Stimulated activated CD4-positive, alpha-beta T cell treated with anti-CD3 and anti-CD28 coated beads, Interleukin-4, amount 100 ng/mL, for 48 hours (primary cell): ENCODE results near the gene PIMREG.
"Not testable (repeated sequence)": the region's sequence is repeated elsewhere in the genome, so short reads cannot be mapped to it uniquely, and the experiment has no call there.

Experiments
- DNase-seq, 2 donors: peaks; one replicate each; pipeline ENCODE4 v3.0.0-alpha.2; 2020; ENCODE audit warnings: low read depth in 2 of 2

PIMREG gene

DNA sequence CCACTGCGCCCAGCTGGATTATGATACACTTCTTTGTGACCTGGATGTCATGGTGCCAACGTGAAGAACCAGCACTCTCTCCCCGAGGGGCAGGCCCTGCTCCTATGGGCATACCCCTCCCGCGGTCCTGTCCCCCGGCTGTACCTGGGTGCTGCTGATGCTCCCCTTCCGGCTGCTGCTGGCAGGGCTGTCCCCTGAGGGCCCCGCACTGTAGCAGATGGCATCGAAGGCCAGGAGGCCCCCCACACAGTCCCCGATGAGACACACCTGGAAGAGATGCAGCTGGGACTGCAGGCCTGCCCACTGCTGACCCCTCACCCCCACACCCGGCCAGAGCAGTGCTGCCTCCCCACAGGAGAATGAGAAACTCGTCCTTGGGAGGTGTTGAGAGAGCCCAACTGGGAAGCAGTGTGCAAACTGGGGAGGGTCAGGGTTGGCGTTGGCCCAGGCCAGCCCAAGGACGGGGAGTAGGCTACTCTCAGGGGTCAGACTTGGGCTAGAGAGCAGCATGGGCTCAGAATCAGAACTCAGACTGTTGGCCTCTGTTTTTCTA, 33.7 kb downstream of the PIMREG start:
- no peak for DNase-seq

DNA sequence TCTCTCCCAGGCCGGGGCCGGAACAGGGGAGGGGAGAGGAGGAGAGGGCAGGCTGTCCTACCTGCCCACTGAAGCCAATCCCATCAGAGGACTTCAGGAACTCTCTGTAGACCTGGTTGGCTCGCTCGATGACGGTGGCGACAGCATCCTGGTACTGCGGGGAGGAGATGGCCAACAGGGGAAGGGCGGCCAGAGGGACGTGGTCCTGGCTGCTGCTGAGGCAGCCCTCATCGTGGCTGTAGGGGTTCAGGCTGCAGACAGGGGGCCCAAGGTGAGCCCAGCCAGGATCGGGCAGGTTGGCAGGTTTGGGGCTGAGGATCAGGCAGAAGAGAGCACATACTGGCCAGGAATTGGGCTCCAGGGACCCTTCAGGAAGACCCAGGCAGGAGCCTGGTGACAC, 34.2 kb downstream of the PIMREG start:
- no peak for DNase-seq

DNA sequence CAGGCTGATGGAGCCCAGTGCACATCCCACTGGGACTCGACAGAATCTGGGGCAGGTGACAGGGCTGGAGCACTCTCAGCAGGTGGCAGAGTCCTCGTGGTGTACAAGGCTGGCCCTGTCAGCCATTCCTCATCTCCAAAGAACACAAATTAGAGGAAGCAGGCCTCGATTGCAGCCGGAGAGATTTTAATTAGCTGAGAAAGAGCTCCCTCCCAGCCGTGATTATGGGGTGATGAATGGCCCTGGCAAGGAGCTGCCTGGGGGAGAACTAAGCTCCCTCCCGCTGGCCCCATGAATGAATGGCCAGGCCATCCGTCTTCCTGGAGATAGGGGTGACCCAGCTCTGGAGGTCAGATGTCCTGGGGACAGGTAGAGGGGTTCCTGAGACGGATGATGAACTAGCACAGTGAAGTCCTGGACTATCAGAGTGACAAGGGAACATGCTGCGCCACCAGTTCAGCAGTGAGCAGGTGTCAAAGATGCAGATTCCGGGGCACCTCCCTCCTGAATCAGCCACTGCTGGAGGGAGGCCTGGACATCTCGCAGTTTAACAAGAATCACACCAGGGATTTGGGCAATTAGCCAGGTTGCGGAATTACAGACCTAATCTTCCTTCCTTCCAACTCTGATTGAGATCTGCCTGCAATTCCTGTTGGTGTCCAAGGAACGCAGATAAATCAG, 35.5 kb downstream of the PIMREG start:
- no peak for DNase-seq

DNA sequence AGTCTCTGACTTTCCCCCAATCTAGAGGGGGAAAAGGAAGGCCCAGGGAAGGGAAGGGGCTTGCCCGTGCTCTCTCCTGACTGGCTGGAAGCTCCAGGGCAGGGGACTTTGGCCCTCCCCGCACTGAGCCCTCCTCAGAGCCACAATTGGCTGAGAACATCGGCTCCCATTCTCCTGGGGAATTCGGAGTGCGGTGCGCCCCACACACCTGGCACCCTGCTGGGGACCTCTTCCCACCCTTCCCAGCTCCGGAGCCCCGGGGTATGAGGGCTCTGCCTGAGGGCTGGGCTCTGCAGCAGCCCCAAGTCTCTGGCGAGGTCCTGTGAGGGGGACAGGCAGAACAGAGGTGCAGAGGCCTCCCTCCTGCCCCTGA, 36.0 kb downstream of the PIMREG start:
- no peak for DNase-seq

DNA sequence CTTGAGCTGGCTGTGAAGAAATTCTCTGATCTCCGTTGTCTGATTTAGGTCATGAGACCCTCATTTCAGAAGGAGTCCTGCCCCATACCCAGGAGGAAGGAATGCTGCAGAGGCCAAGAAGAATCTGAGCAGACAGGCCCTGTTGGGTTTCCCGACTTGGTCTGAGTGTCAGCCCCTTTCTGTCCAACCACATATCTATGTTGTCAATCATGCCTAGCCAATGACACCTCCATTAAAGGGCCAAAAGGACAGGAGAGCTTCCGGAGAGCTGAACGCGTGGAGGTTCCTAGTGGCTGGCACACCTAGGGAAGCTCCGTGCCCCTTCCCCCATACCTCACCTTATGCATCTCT, 37.8 kb downstream of the PIMREG start:
- no peak for DNase-seq

DNA sequence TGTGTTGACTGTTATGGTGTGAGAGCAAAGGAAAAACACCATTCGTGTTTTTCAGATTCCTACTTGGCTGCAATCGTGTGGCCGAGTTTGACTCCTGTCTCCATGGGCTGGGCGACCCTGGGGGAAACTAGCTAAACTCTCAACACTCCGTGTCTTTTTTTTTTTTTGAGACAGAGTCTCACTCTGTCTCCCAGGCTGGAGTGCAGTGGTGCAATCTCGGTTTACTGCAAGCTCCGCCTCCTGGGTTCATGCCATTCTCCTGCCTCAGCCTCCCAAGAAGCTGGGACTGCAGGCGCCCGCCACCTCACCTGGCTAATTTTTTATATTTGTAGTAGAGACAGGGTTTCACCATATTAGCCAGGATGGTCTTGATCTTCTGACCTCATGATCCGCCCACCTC, 38.5 kb downstream of the PIMREG start:
- DNase-seq = not testable (repeated sequence)

DNA sequence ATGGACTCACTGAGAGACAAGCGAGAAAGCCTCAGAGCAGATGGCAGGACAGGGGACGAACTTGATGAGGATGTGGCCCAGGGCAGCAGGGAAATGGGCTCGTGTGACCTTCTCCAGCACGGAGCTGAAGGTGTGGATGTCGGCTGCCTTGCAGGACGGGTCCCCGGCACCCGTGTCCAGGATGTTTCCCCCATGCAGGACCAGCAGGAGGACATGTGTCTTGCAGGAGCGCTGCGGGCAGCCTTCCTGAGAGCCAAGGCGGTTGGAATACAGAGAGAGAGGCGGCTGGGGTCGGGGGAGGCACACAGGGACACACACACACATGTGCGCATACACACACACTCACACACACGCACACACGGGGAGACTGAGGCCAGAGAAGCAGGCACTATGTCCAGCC, 39.3 kb downstream of the PIMREG start:
- no peak for DNase-seq

DNA sequence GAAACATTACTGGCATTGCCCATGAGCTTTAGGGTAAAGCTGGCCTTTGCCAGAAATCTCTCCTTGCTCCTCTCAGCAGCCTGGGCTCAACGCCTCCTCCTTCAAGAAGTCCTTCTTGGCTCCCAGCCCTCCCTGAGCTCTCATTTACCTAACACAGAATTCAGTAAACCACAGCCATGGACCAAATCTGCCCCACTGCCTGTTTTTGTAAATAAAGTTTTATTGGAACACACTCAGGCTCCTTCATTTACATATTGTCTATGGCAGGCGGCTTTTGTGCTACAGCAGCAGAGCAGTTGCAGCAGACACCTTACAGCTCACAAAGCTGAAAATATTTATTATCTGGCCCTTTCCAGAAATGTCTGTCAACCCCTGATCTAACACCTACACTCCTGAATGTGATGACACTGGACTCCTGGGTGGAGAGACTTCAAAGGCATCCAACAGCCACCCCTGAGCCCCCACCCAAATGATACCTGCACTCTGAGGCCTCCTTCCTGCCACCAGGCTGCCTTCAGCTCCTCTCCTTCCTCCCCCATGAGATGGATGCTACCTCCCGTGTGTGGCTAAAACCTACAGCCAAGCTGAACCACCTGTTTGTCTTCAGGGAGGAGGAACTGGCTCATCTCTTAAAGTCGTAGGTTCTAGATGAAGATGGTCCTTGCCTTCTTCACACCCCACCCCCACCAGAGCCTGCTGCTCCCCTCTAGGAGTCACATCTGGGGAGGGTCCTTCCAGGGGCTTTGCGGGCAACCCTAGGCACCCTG, 41.6 kb downstream of the PIMREG start:
- DNase-seq = no peak

DNA sequence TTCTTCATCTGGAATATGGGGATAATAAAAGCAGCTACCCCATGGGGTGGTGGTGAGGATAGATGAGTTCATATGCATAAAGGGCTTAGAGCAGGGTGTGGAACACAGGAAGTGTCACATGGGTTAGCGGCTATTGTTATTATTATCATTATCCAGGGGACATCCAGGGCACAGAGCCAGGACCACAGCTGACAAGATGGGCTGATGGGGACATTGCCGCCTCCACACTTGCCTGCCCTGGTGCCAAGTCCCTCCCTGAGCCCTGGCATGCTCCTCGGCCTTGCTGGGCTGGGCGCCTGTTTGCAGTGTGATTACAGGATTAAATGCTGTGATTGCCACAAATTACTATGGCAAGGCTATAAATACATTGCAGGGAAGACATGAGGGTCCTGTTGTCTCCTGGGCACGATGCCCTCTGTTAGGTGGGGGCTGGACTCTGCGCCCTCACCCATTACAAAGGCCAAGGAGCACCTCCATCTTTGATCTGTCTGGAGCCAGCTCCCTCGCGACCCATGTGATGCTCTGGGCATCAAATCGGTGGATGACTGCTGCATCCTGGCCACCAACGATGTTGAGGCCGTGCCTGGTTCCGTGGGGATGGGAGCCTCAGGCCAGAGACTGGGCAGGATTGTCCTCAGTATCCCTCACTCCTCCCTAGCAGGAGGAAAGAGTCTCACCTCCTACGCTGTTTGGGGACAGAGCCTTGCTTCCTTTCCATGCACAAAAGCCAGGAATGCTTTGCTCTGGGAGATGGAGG, 43.2 kb downstream of the PIMREG start:
- DNase-seq = no peak

DNA sequence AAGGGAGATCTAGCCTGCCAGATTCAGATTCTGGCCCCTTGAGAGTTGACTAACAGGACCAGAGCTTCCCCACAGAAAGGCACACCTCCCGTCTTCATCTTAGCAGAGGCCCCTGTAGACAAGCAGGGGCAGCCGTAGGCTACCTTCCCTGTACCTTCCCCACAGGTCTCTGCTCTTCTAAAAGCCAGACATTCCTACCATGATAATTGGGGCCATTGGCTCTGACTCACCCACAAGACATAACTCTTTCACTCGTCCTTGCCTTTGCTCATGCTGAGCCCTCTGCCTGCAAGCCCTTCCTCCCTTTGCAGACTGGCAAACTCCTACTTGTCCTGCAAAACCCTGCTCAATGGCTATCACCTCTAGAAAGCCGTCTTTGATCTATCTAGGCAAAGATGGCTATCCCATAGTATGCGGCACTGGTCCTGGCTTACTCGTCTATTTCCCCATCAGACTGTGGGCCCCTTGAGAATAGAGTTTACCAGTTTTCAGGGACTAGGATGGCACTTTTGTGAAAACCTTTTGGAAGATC, 43.8 kb downstream of the PIMREG start:
- DNase-seq = no peak

DNA sequence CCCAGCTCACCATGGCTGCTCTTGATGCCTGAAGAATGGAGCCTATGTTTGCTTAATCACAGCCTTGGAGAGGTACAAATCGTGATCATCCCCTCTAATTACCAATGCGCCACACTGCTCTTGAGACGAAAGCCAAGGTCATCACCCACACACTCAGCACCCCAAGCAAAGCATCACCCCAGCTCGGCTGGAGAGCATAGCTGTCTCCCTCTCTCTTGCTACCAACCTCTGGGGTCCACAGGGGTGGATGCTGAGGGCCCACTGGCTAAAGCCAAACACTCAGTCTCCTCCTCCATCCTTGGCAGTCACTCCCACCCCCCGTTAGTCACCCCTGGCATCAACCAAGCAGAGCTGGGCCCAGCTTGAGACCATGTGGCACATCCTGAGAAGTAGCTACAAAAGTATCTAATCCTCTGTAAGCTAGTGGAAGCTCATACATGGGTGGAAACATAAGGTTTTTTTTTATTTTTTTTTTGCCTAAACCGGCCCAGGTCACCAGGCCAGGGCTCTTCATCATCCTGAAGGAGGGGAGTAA, 44.8 kb downstream of the PIMREG start:
- no peak for DNase-seq

DNA sequence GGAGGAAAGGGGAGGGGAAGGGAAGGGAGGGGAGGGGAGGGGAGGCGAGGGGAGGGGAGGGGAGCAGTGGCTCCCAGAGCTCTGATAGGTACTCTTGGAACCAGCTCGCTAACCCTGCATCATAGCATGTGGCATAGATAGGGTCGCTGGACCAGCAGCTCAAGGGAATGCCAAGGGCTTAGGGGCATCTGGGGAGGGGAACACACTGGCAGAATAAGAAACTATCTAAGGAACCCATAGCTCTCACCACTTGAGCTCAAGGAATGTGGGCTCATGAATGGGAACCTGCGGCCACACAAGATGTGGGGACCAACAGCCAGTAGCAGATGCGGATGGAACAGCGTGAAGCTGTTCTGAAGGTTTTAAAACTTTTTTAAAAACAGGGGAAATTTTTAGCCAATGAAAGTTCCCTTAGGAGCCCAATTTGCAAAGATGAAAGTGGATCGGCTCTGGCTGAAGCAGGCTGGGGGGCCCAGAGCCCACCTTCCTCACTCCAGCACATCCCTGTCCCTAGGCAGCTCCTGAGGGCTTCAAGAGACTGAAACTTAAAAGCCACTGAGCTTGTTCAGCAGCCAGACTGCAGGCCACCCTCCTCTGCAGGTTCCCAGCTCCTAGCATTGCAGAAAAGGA, 46.9 kb downstream of the PIMREG start:
- DNase-seq = no peak

DNA sequence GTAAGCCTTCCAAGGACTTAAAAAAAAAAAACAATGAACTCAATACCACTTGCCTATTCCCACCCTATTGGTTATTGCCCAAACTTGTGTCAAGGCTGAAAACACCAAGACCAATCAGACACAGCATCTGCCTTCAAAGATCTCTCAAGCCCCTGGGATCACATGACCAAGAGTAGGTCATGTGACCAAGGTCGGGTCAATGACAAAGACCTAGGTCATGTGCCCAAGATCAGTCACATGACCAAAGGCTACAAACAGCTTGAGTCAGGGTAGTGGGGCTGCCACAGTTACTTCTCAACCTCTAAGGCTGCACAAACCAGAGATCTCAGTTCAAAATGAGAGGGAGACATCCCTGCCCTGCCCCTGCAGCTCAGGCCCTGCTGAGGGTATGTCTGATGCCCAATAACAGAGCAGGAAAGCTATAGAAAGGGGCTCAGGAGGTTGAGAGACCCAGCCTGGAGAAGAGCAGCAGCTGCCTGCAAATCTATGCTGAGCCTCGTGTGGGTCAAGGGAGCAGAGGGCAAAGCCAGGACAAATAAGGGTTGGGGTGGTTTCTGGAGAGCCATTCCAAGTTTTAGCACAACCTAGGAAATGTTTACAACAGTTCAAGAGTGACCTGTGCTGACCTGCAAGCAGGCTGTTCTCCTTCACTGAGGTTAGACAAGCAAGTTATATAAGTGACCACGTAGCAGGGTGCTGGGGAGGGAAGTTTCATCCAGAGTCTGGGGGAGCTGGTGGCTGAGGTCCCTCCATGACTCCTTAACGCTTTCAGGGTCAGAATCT, 48.8 kb downstream of the PIMREG start:
- no peak for DNase-seq

DNA sequence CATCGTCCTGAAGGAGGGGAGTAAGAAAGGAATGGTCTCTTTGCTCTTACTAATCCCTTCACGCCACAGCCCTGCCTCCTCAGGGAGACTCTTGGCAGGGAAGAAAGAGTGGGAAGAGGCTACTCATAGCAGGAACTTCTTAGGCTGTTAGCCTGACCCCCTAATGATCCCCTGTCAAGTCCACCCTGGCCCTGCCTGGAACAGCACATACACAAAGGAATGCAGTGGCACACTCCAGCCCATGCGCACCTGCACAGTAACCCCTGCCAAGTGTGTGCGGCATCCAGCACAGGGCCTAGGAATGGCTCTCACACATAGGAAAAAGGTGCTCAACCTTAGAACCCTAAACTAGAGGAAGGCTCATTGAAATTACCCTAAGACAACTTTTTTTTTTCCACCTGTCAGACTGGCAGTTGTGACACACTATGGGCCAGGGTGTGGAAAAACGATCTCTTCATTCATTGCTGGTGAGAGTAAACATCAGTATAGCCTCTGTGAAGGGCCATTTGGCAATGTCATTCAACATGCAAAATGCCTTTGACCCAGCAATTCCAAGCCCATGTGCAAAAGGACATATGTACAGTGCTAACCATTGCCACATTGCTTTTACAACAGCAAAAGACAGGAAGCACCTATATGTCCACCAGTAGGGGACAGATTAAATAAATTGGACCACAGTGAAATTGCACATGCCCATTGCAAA, 50.1 kb downstream of the PIMREG start:
- DNase-seq = no peak

DNA sequence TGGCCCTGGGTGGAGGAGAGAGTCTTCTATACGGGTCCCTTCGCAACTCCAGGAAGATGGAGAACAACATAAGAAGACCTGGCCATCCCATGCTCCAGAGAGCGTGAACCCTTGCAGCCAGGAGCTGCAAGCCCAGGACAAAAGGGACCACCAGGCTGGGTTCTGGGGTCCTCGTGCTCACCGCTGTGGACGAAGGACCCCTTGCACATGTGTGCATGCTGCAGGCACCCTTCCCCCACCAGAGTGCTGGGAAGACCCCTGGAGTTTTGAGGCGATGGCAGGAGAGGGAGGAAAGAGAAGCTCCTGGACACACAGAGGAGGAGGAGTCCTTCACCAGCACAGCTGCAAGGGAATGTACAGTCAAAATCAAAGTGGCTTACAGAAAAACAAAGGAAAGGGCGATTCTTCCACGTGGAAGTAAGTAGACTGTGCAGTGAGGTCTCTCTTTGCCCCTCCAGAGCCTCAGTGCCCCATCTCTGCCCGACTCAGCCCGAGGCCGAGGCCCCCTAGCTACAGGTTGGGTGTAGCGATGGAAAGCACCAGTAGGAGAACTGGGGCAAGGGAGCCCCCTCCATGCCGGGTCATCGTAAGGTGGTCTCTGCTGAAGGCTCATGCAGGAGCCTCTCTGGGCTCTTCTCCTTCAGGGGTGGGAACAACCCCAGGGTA, 51.3 kb downstream of the PIMREG start:
- DNase-seq = no peak

DNA sequence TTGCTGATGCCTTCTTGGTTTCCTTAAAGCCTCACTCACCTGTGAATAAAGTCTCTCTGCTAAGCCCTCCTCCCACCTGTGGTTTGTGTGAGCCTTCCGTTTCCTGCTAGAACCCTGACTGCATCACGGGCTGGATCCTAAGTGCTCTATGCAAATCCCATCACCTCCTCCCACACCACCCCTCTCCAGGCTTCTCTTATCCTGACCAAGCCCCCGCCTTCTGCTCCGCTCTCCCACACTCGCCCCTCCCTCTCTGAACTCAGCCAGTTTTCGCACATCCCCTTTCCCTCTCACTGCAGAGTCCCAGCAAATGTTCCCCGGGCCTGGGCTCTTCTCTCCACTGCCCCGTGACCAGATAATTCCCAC, 51.8 kb downstream of the PIMREG start:
- DNase-seq = peak in 1 of 2 donors; percentile 13

DNA sequence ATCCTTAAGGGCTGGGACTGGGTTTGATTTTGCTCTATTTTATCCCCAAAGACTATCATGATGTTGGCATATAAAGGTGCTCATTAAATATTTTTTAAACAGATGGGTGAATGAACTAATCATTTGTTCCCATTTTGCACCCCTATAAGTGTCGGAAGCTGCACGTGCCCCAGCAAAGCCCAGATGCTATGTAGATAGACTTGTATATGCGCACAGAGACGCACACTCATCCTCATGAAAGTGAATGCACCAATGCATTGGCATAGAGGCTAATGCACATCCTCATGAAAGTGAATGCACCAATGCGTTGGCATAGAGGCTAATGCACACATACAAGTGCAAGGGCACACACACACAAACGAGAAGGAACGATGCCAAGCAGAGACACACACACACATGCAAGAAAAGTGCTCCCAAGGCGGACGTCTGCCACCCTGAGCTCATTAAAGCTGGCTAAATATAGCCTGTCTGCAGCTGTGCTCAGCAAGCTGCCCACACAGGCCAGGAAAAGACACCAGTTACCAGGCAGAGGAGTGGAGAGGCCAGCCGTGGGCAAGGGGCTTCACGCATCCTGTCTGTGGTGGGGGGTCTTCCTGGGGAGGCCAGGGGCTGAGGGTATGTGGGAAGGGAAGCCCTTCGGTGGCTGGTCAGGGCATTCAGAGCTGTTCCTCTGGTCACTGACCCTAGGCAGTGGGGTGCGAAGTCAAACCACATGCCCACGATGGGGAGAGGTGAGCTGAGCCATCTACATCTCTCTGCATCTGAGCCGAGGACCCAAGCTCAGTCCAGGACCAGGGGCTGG, 52.6 kb downstream of the PIMREG start:
- no peak for DNase-seq

DNA sequence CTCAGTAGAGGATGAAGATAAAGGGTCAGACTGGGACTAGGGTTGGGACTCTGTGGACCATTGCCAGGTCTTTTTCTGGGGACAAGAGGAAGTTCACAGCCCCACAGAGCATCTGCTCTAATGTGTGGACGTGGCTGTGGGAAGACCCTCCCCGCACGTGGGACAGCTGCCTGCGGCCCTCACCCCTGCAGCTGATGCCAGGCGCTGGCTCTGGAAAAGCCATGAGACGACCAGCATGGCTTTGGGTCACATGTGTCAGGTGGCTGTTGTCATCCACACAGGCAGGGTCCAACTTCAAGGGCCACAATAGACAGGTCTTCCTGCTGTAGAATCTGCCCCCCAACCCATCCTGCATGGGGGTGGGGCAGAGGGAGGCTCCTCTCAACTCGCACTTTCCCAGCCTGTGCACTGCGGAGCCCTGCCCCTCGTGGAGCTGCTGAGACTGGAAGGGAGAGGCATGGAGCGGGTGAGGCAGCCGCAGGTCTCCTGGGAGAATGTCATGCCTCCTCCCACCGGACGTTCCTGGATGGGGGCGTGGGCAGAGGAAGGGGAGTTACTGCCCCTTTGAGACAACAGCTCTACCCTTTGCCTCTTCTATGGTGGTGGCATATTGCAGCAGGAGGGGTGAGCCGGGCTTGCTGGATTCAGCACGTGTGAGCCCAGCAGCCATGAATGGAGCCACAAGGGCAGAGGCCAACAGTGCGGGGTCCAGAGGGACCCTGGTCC, 53.4 kb downstream of the PIMREG start:
- no peak for DNase-seq
